BJ (cell line): ENCODE measurements around the gene PTPN21. TPM values are rescaled to one million over a fixed set of nuclear protein-coding genes. Genes with fewer than 3 reads are reported as not detected.

Experiments
- CTCF ChIA-PET: fragments of 350-600 bp; formaldehyde crosslinking; extraction: SDS; loops from one replicate; lab custom pipeline; 2021; ENCODE audit warnings: antibody characterized with exemption, inconsistent platforms; lab: Yijun Ruan, JAX
- POLR2A ChIA-PET: fragments of 300-600 bp; sonication (Branson Sonifier 250); formaldehyde crosslinking; extraction: SDS; loops from one replicate; lab custom pipeline; 2021; ENCODE audit warnings: antibody characterized with exemption; lab: Charles Lee
- DNase-seq: peaks from one replicate; pipeline ENCODE4 v3.0.0-alpha.2; 2011; ENCODE audit warnings: low read depth
- H3K27me3 ChIP-seq: 2 replicates; pipeline ENCODE4 v1.6.0; 2011; ENCODE audit warnings: low read length; ENCODE audit not compliant: control insufficient read depth, insufficient read depth
- H3K36me3 ChIP-seq: 2 replicates; pipeline ENCODE4 v1.5.1; 2011; ENCODE audit warnings: low read length; ENCODE audit not compliant: control insufficient read depth, insufficient read depth
- H3K4me3 ChIP-seq: 2 replicates; pipeline ENCODE4 v1.5.1; 2011; ENCODE audit warnings: low read depth, mild to moderate bottlenecking, control low read depth, low read length
- CTCF ChIP-seq: IDR thresholded peaks from 2 replicates; pipeline ENCODE4 v1.5.1; 2011; ENCODE audit warnings: low read depth, mild to moderate bottlenecking, control low read depth, inconsistent platforms, low read length, moderate library complexity; ENCODE audit not compliant: insufficient read depth
- polyA plus RNA-seq: library from polyadenylated mRNA; depleted of rRNA; stranded (reverse); fragments of >200 nt; gene quantifications from 2 replicates; pipeline ENCODE4 v1.2.3, GENCODE V29; 2011

PTPN21 gene
- polyA plus RNA-seq, 1 experiment: 9.1 TPM

- Histone ChIP-seq H3K36me3 (peaks cover 3% of the 10 kb centered on the region; the same call in 1 of the 2 replicates), H3K4me3 (peak overlapping the region; percentile 95), H3K27me3 (no peaks in the 10 kb centered on the region)
- ChIA-PET CTCF (interaction anchor here (1.6 kb wide), 1 partner anchor 71 kb away, joined by 3 read pairs; no protein-coding TSS in a partner anchor), POLR2A (no interaction called here)
- no peak for TF ChIP-seq CTCF
- DNase-seq: no peak
These were observed 9.0 kb upstream of the PTPN21 start for GRCh38 chr14:88563845-88564244.

- no peak for DNase-seq
- no peaks in the 10 kb centered on the region for H3K27me3 ChIP-seq
- ChIA-PET CTCF (interaction anchor here (4.2 kb wide), 1 partner anchor 71 kb away, joined by 29 read pairs; no protein-coding TSS in a partner anchor), POLR2A (no interaction called here)
- TF ChIP-seq CTCF: no peak
- peak within 1 kb of the TSS; percentile 95 for H3K4me3 ChIP-seq
- no peaks in the 10 kb centered on the region for H3K36me3 ChIP-seq
These were observed 8.3 kb upstream of the PTPN21 start, which contains the start of gene ZC3H14 for GRCh38 chr14:88562831-88563686. Gene ZC3H14, plus strand, starts transcription at chr14:88563037. Its CDS starts 97 bp downstream, at chr14:88563134.

- CTCF ChIA-PET: interaction anchor here (4.2 kb wide), 1 partner anchor 70 kb away, joined by 29 read pairs; no protein-coding TSS in a partner anchor
- peak overlapping the region; percentile 95 for H3K4me3 ChIP-seq
- H3K27me3 ChIP-seq: no peaks in the 10 kb centered on the region
- DNase-seq: no peak
- no peak for TF ChIP-seq CTCF
- H3K36me3 ChIP-seq: no peaks in the 10 kb centered on the region
- POLR2A ChIA-PET: no interaction called here
These were observed 7.7 kb upstream of the PTPN21 start for GRCh38 chr14:88562532-88562830.

- ChIA-PET CTCF (interaction anchor here (0.6 to 4.2 kb wide), 14 partner anchors 21 to 370 kb away, joined by 3 to 29 read pairs (median 4); no protein-coding TSS in a partner anchor), POLR2A (no interaction called here)
- Histone ChIP-seq H3K4me3 (no peak overlapping the region), H3K36me3 (no peaks in the 10 kb centered on the region), H3K27me3 (no peaks in the 10 kb centered on the region)
- peak; percentile 71 for TF ChIP-seq CTCF
- no peak for DNase-seq
These were observed 5.0 kb upstream of the PTPN21 start for GRCh38 chr14:88559852-88560251.

- Histone ChIP-seq H3K4me3 (no peak overlapping the region), H3K27me3 (no peaks in the 10 kb centered on the region), H3K36me3 (no peaks in the 10 kb centered on the region)
- no peak for DNase-seq
- TF ChIP-seq CTCF: no peak
- POLR2A ChIA-PET: no interaction called here
- CTCF ChIA-PET: interaction anchor here (0.6 to 1.0 kb wide), 3 partner anchors 61 to 1765 kb away, joined by 3 to 4 read pairs (median 3); no protein-coding TSS in a partner anchor
These were observed 1.8 kb upstream of the PTPN21 start for GRCh38 chr14:88556581-88556980.
